HG03097 (cell line): ENCODE data around the gene CACNA1D.

Experiments
- ATAC-seq: cut with Tn5 transposase; IDR thresholded peaks from one replicate; pipeline ENCODE4 v1.9.1; 2021; ENCODE audit not compliant: unreplicated experiment, low FRiP score

CACNA1D gene

DNA sequence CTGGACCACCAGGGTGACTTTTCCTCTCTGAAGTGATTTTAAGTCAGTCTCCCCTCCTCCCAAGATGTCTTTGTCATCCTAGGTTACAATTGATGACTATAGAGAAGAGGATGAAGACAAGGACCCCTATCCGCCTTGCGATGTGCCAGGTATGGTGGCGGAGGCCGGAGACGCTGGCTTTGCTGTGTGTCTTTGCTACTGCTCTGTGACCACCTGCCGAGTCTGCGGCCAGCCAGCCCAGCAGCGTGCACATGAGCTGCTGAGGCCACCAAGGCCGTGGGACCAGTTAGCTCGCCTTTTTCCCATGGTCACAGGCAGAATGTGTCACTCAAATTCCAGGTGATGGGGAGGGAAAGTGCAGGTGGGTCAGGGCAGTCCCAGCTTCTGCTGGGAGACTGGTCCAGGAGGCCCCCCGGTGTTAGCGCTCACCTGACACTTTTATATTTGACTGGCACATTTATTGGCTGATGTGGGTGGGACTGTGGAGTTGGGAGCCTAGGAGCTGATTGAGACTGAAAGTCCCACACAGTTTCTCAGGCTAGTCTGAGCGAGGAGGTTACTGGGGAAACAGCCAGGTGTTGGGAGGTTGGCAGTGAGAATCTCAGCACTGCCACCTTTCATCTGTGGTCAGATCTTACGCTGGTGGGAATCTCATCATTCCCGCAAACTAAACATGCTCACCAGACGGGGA is 237.7 kb downstream of the CACNA1D start:
- ATAC-seq = no peak

DNA sequence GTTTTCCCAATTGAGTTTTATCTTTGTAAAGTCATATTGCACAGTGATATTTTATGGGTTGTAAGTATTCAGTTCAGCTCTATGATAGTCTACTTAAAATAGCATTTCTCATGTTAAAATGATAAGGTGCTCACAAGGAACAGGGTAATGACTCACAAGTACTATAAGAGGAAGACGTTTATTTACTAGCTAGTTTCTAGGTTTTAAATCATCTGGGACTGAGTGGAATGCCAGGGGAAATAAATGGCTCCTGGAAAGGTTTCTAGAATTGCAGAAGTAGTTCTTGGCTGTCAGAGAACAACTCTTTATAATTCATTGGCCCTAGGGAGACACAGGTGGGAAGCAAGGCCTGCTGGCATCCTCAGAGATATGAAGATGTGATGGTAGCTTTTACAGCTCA is 239.0 kb downstream of the CACNA1D start:
- ATAC-seq = no peak

DNA sequence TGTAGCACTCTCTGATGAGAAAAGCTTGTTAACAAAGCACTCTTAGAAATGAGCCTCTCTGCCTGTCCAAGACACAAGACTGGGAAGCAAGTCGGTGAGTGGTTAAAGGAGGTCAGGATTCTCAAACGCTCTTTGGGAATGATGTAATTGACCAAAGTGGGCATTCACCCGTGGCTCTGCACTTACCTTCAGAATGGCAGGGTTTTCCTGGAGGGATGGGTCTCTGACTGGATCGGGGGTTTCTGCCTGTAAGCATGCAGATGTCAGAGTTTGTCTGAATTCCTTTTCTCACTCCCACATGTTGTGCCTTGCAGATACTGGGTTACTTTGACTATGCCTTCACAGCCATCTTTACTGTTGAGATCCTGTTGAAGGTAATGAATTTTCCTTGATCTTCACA is 245.6 kb downstream of the CACNA1D start:
- ATAC-seq = no peak

DNA sequence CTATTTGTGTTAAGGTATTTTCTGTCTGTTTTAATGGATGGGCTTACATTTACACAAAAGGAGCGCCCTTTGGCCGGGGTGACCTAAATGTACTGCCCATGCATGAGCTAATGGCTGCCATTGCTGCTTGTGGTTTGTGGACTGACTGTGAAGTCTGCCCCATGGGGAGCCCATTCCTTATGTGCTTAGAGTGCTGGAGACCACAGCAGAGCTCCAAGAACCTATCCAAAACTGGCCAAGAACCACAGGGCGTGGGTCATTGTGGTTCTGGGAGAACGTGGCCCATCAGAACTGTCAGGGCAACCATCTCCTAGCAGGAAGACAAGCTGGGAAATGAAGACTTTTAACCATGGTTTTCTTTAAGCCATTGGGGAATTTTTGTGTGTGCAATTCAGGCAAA is 246.5 kb downstream of the CACNA1D start:
- ATAC-seq = no peak

DNA sequence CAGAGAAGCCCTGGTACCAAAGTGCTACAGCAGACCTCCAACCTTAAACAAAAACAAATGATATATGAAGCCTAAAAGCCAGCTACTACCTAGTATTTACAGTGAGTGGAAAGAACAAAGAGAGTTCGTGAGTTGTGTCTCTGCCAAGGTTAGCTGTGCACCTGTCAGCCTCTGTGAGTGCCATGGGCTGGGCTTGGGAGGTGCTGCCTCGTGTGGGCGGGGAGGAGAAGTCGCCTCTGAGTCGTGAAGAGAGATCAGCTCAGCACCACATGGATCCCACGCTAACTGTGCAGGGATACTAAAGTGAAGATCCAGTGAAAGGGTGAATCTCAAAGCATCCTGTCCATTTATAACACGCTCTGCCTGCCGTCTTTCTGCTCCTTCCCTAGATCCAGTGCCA is 249.9 kb downstream of the CACNA1D start:
- no peak for ATAC-seq

DNA sequence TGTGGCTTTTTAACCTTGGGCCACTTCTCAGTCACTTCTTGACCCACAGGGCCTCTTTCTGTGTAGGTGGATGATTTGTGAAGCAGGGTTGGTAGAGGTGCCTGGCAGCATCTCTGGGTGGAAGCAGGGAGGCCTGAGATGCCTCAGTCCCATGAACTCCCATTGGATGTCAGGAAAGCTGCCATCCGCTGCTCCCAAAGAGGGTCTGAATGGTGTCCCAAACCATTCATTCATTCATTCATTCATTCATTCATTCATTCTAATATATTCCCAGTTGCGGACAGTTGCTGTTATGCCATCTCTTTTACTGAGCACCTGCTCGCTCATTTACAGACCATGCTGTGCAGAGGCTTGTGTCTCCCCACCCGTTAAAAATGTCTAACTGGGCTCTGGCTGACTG is 253.1 kb downstream of the CACNA1D start:
- no peak for ATAC-seq

DNA sequence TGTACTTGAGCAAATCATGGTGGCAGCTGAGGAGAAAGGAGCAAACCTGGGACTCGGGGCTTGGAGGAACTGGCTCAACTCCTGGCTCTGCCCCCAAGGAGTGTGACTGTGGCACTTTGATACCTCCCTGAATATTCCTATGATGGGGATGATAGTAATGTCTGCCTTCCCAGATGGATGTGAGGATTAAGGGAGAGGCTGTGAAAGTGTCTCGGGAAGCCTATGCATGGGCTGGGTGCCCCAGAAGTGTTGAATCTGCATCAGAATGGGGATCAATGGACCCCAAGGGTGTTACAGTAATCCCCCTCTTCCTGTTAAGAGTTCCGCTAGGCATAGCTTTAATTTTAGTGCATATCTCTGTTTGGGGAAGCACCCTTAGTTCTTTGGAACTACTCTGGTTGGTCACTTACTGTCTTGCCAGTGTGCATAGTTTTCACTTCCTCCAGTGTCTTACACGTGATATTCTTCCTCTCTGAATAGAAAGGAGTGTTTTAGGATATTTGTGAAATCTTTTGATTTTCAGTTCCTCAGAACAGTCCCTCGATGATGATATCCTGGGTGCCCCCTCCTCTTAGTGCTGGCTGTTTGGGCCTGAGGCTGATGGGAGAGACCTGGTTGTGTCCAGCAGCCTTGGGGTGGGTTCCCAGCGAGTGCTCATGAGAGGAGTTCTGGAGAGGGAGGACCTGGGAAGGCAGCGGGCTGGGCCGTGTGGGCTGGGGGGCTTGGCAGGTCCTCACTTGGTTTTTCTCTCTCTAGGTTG is 254.3 kb downstream of the CACNA1D start:
- peak; percentile 77 for ATAC-seq

DNA sequence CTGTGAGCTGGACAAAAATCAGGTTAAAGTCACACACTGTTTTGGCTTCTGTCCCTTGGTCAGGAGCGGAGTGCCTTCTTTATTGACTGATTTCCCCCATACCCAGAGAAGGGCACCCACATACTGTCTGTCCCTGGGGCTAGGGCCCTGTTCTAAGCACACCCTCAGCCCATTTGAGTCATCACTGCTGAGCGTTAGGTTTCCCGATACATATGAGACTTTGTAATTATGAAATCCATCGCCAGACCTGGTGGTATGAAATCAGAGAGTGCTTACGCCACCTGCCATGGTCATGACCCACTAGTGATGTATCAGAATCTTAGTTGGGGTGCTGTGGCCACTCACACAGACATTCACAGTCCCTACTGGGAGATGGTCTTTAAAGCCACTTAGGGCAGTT is 255.0 kb downstream of the CACNA1D start:
- ATAC-seq = no peak

DNA sequence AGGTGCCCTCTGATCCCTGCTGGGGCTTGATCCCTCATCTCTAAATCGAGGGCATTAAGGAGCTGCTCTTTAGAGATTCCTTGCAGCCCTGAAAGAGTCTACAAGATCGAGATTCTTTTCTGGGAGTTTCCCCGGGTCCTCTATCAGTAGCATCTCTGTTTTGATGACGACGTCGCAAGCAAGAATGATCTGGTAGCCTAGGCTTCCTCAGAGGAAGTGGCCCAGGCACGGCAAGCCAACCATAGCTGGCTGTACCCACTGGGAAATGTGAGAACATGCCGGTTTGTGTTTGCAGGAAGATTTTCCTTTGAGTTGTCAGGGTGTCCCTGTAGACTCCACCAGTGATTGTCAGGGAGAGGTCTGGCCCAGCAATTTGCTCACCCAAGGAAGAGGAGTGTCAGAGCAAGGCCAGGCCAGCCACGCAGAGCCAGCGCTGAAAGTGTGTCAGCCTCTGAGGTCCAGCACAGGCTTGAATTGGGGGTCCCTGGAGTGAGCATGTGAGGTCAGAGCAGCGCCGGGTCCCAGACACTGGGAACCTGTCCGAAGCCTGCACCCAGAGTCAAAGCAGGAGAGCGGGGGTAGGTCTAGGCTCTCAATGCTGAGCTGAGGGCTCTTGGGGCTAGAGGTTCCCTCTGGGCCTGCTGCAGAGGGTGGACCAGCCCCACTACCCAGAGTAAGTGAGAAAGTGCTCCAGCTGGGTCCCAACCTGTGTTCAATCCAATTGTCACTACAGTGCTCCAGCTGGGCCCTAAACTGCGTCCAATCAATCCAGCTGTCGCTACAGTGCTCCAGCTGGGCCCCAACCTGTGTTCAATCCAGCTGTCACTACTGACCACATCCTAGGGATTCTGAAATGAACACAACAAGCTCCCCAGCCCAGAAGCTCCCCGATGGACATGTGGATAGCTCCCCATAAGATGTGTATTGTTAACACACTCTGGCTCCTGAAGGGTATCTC is 256.1 kb downstream of the CACNA1D start:
- ATAC-seq = no peak

DNA sequence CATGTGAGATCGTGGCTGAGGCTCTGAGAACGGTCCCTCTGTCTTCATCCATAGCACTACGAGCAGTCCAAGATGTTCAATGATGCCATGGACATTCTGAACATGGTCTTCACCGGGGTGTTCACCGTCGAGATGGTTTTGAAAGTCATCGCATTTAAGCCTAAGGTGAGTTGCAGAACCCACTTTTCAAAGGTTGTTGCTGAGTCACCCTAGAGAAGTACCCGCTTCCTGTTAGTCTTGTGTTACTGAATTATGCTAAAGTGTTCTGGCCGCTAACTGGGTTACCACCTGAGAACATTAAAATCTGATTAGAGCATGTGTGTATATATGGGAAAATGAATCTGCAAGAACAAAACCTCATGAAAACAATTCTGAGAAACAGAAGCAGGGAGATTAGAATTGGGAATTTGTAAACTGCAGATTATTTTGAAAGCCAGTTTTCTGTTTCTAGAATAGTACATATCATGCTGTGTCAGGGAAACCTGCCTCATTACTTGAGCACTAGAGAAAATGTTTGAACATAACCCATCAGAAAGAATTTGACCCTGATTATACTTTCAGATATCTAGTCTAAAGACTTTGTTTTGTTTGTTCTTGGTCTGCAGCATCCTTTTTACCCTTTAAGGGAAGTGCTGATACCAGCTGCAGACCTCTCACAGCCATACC is 259.2 kb downstream of the CACNA1D start:
- no peak for ATAC-seq

DNA sequence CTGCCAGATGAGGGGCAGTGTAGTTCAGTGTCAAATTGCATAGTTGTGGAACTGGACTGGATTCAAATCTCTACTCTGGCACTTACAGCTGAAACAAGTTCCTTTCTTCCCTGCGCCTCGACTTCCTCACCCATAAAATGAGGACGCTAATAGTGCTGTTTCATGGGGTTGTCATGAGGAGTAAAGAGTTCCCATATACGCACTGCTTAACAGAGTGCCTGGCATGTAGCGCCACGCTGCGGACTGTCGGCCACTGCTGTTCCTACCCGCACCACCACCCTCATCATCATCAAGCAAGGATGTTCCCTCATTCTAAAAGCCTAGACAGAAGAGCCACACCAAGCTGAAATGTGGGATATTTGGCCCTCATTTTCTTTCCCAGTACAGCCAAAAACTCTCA is 259.9 kb downstream of the CACNA1D start:
- no peak for ATAC-seq

DNA sequence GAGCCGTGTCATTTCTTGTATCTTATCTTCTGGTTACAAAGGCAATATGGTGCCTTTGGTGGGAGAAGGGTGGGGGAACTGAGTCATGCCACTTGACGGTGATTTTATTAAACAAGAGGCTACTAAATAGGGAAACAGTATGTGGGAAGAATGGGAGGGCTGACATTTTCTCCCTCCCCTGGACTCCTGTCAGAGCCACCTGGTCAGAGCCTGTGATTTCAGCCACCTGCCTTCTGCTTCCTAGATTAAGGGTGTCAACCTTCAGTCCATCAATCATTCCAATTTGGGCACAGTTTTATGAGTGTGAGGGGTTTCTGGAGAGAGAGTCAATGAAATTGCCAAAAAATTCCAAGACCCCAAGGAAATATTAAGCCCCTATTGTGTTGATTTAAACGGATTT is 264.4 kb downstream of the CACNA1D start:
- no peak for ATAC-seq

DNA sequence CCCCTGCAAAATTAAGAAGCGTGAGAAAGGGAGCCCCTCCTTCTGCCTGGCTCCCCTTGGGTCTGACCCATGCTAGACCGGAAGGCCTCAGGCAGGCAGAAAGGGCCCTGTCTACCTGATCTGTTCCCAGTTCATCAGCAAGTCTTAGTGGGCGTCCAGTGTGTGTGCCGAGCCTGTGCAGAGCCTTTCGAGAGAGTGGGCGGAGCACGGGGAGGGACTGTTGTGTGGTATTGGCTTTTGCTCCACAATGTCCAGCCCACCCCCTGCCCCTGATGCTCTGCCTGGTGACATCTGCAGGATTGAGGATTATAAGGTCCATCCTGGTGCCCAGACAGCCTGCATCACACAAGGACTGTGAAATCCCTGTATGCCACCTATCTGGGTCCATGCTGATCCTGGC is 268.9 kb downstream of the CACNA1D start:
- ATAC-seq = no peak

DNA sequence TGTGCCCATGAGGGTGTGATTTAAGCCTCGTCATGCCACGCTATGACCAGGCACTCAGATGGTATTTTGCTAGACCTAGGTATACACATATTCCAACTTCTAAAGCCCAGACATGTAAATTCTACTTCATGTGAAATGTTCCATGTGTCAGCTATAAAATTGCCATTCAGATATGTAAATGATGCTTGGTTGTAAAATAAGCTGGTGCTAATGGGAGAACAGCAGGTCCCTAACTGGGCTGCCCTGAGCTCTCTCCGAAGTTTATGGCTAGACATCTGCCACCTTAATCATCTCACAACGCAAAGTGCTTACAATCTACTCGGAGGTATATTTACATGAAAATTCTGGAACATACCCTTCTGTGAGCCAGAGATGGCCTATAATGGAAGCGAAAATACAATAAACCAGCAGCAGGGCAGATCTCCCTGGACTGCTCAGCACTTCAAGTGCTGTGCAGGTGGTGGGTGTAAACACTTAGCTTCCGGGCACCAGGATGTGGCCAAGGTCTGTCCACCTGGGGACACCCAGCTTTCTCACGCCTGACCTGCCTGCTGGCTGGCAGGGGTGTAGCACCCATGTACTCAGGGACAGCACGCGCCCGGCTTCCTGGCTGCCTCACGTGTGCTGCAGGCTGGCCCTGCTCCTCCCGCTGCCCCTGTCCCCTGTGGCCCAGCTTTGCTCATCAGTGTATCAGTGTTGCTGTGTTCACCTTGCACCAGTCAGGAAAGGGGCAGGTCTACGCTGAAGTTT is 269.8 kb downstream of the CACNA1D start:
- no peak for ATAC-seq

DNA sequence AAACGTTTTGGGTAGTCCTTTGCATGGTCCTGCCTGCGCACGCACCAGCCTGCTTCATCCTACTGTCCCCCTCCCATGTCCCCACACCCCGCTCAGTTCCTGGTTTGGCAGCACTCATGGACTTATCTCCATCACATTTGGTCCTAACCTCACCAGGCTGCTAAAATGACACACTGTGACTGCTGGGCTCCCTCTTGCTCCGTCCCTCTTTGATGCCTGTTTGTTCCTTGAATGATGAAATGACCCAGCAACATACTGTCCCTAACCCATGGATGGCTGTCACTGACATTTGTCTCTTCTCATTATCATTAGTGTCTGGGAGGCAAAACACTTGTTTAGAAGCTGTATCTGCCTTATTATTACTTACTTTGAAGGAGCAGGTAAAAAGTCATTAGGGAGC is 271.3 kb downstream of the CACNA1D start:
- ATAC-seq = no peak

DNA sequence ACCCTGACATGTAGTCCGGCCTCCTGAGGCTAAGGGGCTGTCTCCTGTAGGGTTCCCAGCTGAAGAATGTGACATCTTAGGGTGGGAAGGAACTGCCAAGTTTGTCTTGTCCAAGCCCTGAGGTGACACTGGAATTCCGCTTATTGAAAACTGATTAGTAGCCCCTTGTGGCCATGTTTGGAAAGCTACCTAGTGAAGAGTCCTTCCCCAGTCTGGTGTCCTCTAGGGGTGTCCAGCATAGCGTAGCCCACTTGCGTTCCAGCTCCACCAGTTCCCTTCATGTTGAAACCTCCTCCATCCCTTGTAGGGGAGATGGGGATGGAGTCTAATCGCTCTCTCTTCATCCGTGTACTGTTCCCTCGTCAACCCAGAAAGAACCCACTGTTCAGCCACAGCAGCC is 272.3 kb downstream of the CACNA1D start:
- no peak for ATAC-seq

DNA sequence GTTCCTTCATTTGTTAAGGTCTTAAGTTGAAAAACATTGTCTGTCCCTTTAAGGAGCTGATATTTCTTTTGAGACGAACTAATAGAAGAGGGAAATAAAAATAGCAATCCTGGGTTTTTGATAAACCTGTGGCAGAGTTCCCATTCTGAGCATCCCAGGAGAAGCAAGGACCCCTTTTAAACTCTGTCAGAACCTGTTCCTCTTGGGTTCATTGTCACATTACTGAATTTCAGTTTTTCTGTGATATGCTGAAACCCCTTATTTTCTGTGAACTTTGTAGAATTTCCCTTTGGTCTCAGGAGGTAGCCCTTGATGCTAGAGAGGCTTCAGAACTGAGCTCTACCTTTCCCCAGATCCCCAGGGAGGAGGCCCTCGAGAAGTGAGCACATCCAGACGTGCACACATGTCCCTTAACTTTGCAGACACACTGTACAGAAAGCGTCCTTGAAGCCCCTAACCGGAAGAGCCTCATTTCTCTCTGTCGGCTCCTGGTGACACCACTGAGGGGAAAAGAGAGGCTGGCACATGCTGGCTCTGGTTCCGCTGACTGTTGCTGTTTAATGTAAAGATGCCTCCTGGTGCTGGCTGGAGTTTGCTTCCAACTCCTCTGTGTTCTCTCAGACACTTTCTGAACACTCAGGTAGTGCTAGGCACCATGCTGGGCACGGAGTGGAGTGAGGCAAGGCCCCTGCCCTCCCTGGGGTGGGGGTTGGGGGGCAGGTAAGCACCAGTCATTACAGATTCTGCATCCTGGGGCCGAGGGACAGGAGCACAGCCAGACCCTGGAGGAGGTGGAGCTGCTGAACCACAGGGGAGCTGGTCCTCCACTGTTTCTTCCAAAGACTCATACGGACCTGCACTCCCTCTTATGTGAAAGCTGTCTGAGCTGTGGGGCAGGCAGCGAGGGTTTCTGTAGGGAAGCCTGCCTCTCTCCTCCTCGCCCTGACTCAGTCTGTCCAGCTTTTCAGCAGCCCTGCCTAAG is 274.4 kb downstream of the CACNA1D start:
- ATAC-seq = no peak

DNA sequence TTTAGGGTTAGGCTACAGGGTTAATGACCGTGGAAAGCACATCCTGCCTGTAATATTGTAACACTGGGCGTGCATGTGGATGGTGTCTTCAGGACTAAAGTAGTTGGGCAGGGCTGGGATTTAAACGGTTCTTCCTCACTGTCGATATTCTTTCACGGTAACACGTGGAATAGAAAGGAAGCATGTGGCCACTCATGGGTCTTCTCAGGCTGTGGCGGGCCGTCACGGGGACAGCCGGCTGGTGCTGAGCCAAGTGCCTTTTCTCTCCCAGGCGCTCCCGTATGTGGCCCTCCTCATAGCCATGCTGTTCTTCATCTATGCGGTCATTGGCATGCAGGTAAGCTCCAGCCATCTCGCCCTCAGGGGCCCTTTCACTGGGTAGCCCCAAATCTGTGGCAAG is 278.2 kb downstream of the CACNA1D start:
- ATAC-seq = no peak

DNA sequence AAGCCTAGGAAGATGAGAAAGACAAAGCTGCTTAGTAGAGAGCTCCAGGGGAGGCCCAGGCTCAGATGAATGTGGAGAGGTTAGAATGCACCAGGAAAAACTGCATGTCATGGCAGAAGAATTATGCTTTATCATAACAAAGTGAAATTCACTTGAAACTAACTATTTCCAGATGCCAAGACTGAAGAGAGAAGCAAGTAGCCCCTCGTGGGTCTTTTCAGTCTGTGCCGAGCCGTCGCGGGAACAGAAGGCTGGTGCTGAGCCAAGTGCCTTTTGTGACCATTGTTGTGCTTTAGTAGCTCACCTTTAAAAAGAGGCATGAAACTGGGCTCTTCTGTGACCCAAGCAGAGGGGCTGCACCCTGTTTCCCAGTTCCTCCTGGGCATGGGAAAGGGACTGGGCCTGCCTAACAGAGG is 278.6 kb downstream of the CACNA1D start:
- ATAC-seq = no peak
